HEK293T (cell line): ENCODE results near the gene FAM229B.

Source experiments
- CTCF ChIA-PET: fragments of 350-600 bp; formaldehyde crosslinking; extraction: SDS; loops from one replicate; lab custom pipeline; 2021; ENCODE audit warnings: antibody characterized with exemption, inconsistent platforms; lab: Yijun Ruan, JAX
- POLR2A ChIA-PET: fragments of 350-600 bp; formaldehyde crosslinking; extraction: SDS; loops from one replicate; lab custom pipeline; 2020; ENCODE audit warnings: antibody characterized with exemption, inconsistent platforms; lab: Yijun Ruan, JAX
- DNase-seq: peaks from one replicate; pipeline ENCODE4 v3.0.0; 2012; ENCODE audit warnings: mixed read lengths; ENCODE audit errors: extremely low spot score
- ARNT ChIP-seq: fragments of 450-650 bp; IDR thresholded peaks from 2 replicates; pipeline ENCODE4 v1.6.1; 2017; ENCODE audit warnings: mild to moderate bottlenecking
- BHLHE40 ChIP-seq: fragments of 450-650 bp; IDR thresholded peaks from 2 replicates; pipeline ENCODE4 v1.6.1; 2016; ENCODE audit warnings: mild to moderate bottlenecking, moderate library complexity, borderline replicate concordance
- CTBP1 ChIP-seq: fragments of 450-650 bp; IDR thresholded peaks from 2 replicates; pipeline ENCODE4 v1.6.1; 2016; ENCODE audit warnings: borderline replicate concordance
- ELF4 ChIP-seq: fragments of 450-650 bp; IDR thresholded peaks from 2 replicates; pipeline ENCODE4 v1.6.1; 2017; ENCODE audit warnings: antibody characterized with exemption
- FOXA1 ChIP-seq: fragments of 450-650 bp; IDR thresholded peaks from 2 replicates; pipeline ENCODE4 v1.6.1; 2016; ENCODE audit warnings: mild to moderate bottlenecking
- FOXK2 ChIP-seq: fragments of 450-650 bp; IDR thresholded peaks from 2 replicates; pipeline ENCODE4 v1.6.1; 2016; ENCODE audit warnings: mild to moderate bottlenecking
- FOXM1 ChIP-seq: fragments of 450-650 bp; IDR thresholded peaks from 2 replicates; pipeline ENCODE4 v1.6.1; 2017; ENCODE audit warnings: mild to moderate bottlenecking, borderline replicate concordance
- HDGF ChIP-seq: fragments of 450-650 bp; IDR thresholded peaks from 2 replicates; pipeline ENCODE4 v1.6.1; 2017; ENCODE audit warnings: antibody characterized with exemption, borderline replicate concordance
- L3MBTL2 ChIP-seq: fragments of 450-650 bp; conservative IDR thresholded peaks from 2 replicates; pipeline ENCODE4 v1.6.1; 2016; ENCODE audit warnings: mild to moderate bottlenecking
- LEF1 ChIP-seq: fragments of 450-650 bp; IDR thresholded peaks from 2 replicates; pipeline ENCODE4 v1.6.1; 2017; ENCODE audit warnings: mild to moderate bottlenecking, borderline replicate concordance
- NFRKB ChIP-seq: fragments of 450-650 bp; IDR thresholded peaks from 2 replicates; pipeline ENCODE4 v1.6.1; 2016; ENCODE audit warnings: mild to moderate bottlenecking, moderate library complexity
- SP1 ChIP-seq: fragments of 450-650 bp; IDR thresholded peaks from 2 replicates; pipeline ENCODE4 v1.6.1; 2017
- SUZ12 ChIP-seq: fragments of 450-650 bp; IDR thresholded peaks from 2 replicates; pipeline ENCODE4 v1.6.1; 2016; ENCODE audit warnings: mild to moderate bottlenecking
- TARDBP ChIP-seq: fragments of 450-650 bp; IDR thresholded peaks from 2 replicates; pipeline ENCODE4 v1.6.1; 2016
- ZNF384 ChIP-seq: fragments of 450-650 bp; IDR thresholded peaks from 2 replicates; pipeline ENCODE4 v1.6.1; 2016
- TF ChIP-seq, protein P1 (sequence below): fragments of 450-650 bp; IDR thresholded peaks from 2 replicates; pipeline ENCODE4 v1.6.1; 2016

The FAM229B gene

DNA sequence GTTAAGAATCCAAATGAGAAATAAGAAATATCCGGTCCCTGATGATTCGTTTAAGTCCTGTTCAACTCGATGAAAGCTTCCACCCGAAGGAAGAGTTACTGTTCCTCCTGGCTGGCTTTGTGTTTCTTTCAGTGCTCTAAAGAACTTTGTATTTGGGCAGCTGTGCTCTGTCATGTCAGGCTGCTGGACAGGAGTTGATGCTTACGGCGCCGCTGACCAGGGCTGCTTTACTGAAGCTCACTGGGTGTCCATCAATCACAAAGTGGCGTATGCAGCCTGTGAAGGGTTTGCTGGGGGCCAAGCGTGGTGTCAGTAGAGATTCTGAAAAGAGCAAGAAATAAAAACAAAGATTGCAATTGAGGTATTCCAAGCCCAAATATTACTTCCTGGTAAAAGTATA is 21.9 kb downstream of the FAM229B start:
- TF ChIP-seq ARNT (no peak), FOXM1 (no peak), TARDBP (no peak), LEF1 (no peak), FOXK2 (no peak), ELF4 (no peak), BHLHE40 (no peak), L3MBTL2 (no peak), NFRKB (no peak), SP1 (no peak), FOXA1 (no peak), CTBP1 (no peak), SUZ12 (no peak), ZNF384 (no peak), HDGF (no peak)
- TF ChIP-seq, protein P1, sequence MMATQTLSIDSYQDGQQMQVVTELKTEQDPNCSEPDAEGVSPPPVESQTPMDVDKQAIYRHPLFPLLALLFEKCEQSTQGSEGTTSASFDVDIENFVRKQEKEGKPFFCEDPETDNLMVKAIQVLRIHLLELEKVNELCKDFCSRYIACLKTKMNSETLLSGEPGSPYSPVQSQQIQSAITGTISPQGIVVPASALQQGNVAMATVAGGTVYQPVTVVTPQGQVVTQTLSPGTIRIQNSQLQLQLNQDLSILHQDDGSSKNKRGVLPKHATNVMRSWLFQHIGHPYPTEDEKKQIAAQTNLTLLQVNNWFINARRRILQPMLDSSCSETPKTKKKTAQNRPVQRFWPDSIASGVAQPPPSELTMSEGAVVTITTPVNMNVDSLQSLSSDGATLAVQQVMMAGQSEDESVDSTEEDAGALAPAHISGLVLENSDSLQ, result no peak
- ChIA-PET CTCF (no interaction called here), POLR2A (no interaction called here)
- no peak for DNase-seq

DNA sequence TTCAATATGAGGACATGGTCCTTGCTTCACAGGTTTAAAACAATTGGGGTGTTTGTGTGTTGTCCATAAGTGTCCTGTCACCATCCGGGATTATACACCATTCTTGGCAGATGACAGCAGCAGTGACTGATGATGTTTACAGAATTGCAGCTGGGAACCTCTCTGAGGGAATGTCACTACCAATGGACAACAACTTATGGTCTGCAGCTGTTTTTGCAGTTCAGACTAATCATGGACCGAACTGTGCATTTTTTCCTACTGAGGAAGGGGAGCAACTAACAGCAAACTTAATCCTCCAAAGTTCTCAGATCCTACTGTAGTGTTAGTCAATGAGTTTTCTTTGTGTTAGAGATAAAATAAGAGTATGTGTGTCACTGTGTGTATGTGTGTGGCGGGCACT is 26.0 kb downstream of the FAM229B start:
- TF ChIP-seq, protein P1, result no peak
- TF ChIP-seq FOXK2 (no peak), ELF4 (no peak), FOXM1 (no peak), L3MBTL2 (no peak), CTBP1 (no peak), LEF1 (no peak), ZNF384 (no peak), TARDBP (no peak), SUZ12 (no peak)
- POLR2A ChIA-PET, result interaction anchor here (1.1 kb wide), 1 partner anchor 26 kb away, joined by 3 read pairs; the partner anchor contains the start of genes FAM229B and TUBE1
- CTCF ChIA-PET, result no interaction called here
- no peak for DNase-seq

DNA sequence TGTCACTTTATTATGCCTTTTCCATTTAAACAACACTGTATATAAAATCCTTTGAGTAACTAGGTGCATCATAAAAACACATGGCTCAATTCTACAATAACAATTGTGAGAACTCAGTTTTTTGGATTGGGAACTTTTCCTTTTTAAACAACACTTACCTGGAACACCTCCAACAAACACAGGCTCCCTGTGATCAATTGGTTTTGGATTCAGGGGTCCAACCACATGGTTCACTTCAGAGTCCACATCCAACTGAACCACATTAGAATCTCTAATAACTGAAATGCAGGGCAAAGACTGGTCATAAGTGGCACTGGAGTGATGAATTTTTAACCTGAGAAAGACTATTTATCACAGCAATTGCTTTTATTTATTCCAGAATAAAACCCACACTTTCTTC is 26.5 kb downstream of the FAM229B start:
- no peak for TF ChIP-seq FOXM1
- no peak for TF ChIP-seq ZNF384
- TF ChIP-seq, protein P1, result no peak
- no peak for TF ChIP-seq NFRKB
- TF ChIP-seq HDGF, result no peak
- TF ChIP-seq TARDBP, result no peak
- no peak for TF ChIP-seq FOXK2
- no peak for TF ChIP-seq SUZ12
- POLR2A ChIA-PET, result interaction anchor here (1.1 kb wide), 1 partner anchor 27 kb away, joined by 3 read pairs; the partner anchor contains the start of genes FAM229B and TUBE1
- no peak for DNase-seq
- CTCF ChIA-PET, result no interaction called here

DNA sequence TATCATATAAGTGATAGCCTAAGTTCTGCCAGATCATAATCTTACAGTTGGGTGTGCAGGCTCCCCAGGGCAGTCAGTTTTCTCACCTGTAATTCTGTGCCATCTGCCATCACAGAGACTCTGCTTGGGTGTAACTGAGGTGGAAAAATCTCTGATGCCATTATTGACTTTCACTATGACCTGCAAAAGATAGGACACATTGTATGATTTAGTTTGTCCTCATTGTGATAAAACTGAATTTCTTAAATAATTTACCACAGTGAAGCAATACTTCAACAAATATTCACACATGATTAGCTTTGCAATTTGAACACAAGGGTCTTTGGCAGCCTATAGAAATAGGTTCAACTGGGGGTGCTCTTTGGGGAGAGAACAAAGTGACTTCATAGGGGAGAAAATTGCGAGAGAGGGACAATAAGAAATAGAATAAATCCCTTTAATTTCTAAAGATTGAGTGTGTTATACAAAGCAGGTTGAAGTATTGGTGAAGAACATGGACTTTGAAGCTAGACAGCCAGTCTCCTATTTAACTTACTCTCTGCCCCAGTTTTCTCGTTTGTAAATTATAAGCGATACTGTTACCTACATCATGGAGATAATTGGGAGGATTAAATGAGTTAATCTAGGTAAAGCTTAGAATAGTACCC is 27.3 kb downstream of the FAM229B start:
- no peak for DNase-seq
- CTCF ChIA-PET, result no interaction called here
- POLR2A ChIA-PET, result no interaction called here
- TF ChIP-seq FOXA1 (no peak), ZNF384 (no peak), FOXK2 (no peak), BHLHE40 (no peak)

DNA sequence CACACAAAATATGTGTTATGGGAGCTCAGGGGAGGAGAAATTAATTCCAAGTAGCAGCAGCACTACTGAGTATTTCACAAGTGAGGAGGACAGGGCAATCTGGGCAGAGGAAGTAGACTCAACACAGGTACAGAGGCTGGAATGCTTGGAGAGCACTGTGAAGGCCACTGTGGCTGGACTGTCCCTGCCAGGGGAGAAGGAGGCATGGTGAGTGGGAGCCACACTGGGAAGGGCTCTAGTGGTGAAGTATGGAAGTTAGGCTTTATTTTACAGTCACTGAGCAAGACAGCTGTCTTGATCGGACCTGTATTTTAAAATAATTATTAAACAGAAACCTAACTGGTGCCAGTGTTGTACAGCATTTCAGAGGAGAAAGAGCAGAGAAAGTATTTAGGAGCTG is 28.8 kb downstream of the FAM229B start:
- TF ChIP-seq BHLHE40, result no peak
- no peak for TF ChIP-seq ELF4
- no peak for TF ChIP-seq ARNT
- TF ChIP-seq FOXM1, result no peak
- no peak for TF ChIP-seq L3MBTL2
- no peak for TF ChIP-seq NFRKB
- no peak for TF ChIP-seq SUZ12
- TF ChIP-seq, protein P1, result no peak
- TF ChIP-seq LEF1, result no peak
- ChIA-PET CTCF (interaction anchor here (0.6 to 0.8 kb wide), 3 partner anchors 9 to 242 kb away, joined by 3 to 5 read pairs (median 4); no protein-coding TSS in a partner anchor), POLR2A (no interaction called here)
- peak; percentile 46 for DNase-seq

DNA sequence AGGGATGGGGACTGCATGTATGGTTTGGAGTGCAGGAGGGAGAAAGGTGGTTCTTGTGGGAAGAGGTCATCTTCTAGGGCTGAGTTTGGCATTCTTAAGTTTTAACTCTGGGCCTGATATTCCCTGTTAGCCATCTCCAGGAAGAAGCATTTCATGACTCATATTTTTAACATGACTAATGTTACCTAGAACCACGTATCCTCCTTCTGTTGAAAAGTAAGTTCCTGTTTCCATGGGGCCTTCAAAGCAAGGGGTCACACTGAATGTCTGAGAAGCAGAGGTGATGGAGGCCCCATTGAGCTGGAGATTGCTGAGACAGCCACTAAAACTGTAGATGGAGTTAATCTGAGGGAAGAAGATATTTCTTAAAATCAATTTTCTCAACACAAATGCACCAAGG is 30.2 kb downstream of the FAM229B start:
- CTCF ChIA-PET, result interaction anchor here (0.6 kb wide), 1 partner anchor 25 kb away, joined by 4 read pairs; no protein-coding TSS in a partner anchor
- TF ChIP-seq FOXK2, result no peak
- TF ChIP-seq ZNF384, result no peak
- TF ChIP-seq, protein P1, result no peak
- no peak for TF ChIP-seq L3MBTL2
- TF ChIP-seq FOXM1, result no peak
- TF ChIP-seq SUZ12, result no peak
- no peak for TF ChIP-seq ARNT
- no peak for TF ChIP-seq BHLHE40
- TF ChIP-seq TARDBP, result no peak
- TF ChIP-seq NFRKB, result no peak
- TF ChIP-seq SP1, result no peak
- no peak for TF ChIP-seq FOXA1
- TF ChIP-seq LEF1, result no peak
- no peak for TF ChIP-seq HDGF
- no peak for TF ChIP-seq CTBP1
- TF ChIP-seq ELF4, result no peak
- DNase-seq, result no peak
- POLR2A ChIA-PET, result no interaction called here
